AG04449 (cell line): ENCODE measurements around the gene DMPK.

Experiments used
- CTCF ChIA-PET: fragments of 350-600 bp; formaldehyde crosslinking; extraction: SDS; loops from one replicate; lab custom pipeline; 2021; ENCODE audit warnings: antibody characterized with exemption; lab: Yijun Ruan, JAX
- POLR2A ChIA-PET: fragments of 400-600, 350-600 bp; formaldehyde crosslinking; extraction: SDS; loops from one replicate; lab custom pipeline; 2020; ENCODE audit warnings: antibody characterized with exemption, inconsistent platforms; lab: Yijun Ruan, JAX
- DNase-seq: peaks from one replicate; pipeline ENCODE4 v3.0.0-alpha.2; 2010; ENCODE audit warnings: low read depth, low spot score
- H3K4me3 ChIP-seq: 2 replicates; pipeline ENCODE4 v1.5.1; 2011; ENCODE audit warnings: low read depth, mild to moderate bottlenecking, control low read depth, low read length
- CTCF ChIP-seq: IDR thresholded peaks from one replicate; pipeline ENCODE4 v1.5.1; 2011; ENCODE audit warnings: mild to moderate bottlenecking, moderate library complexity, low read length, control low read depth, inconsistent platforms; ENCODE audit not compliant: insufficient read depth; ENCODE audit errors: missing control alignments

The DMPK gene

GRCh38 chr19:45822716-45823115 lies 40.4 kb upstream of the DMPK start:
- H3K4me3 ChIP-seq: no peak overlapping the region
- no peak for DNase-seq
- TF ChIP-seq CTCF: no peak
- POLR2A ChIA-PET: no interaction called here
- CTCF ChIA-PET: interaction anchor here (0.9 to 10.8 kb wide), 5 partner anchors 9 to 54 kb away, joined by 3 to 231 read pairs (median 3); partner anchors contain the start of gene SIX5

GRCh38 chr19:45821570-45821969 lies 39.3 kb upstream of the DMPK start:
- no peak overlapping the region for H3K4me3 ChIP-seq

GRCh38 chr19:45821103-45821521 lies 38.8 kb upstream of the DMPK start:
- no peak overlapping the region for H3K4me3 ChIP-seq
- ChIA-PET CTCF (interaction anchor here (0.8 to 10.8 kb wide), 5 partner anchors 10 to 63 kb away, joined by 4 to 231 read pairs (median 52); partner anchors contain the start of gene IRF2BP1), POLR2A (no interaction called here)
- no peak for DNase-seq
- TF ChIP-seq CTCF: no peak

More at GRCh38 chr19:45821570-45821969, 39.3 kb upstream of the DMPK start:
- CTCF ChIA-PET: interaction anchor here (0.8 to 10.8 kb wide), 4 partner anchors 10 to 28 kb away, joined by 4 to 231 read pairs (median 30); no protein-coding TSS in a partner anchor
- POLR2A ChIA-PET: no interaction called here
- no peak for DNase-seq
- TF ChIP-seq CTCF: no peak

GRCh38 chr19:45820413-45821102 lies 38.3 kb upstream of the DMPK start:
- CTCF ChIA-PET: interaction anchor here (1.0 to 10.8 kb wide), 8 partner anchors 9 to 190 kb away, joined by 3 to 231 read pairs (median 30); partner anchors contain the start of gene IRF2BP1
- DNase-seq: no peak
- POLR2A ChIA-PET: no interaction called here
- no peak for TF ChIP-seq CTCF
- no peak overlapping the region for H3K4me3 ChIP-seq

GRCh38 chr19:45819769-45820168 lies 37.5 kb upstream of the DMPK start:
- TF ChIP-seq CTCF: no peak
- no peak overlapping the region for H3K4me3 ChIP-seq
- ChIA-PET POLR2A (no interaction called here), CTCF (interaction anchor here (1.0 to 10.8 kb wide), 8 partner anchors 12 to 190 kb away, joined by 3 to 231 read pairs (median 49); partner anchors contain the start of genes IRF2BP1 and SIX5)
- no peak for DNase-seq

GRCh38 chr19:45817725-45818301 lies 35.5 kb upstream of the DMPK start:
- no peak for DNase-seq
- no peak overlapping the region for H3K4me3 ChIP-seq
- ChIA-PET POLR2A (interaction anchor here (0.7 kb wide), 1 partner anchor 70 kb away, joined by 3 read pairs; no protein-coding TSS in a partner anchor), CTCF (interaction anchor here (1.0 to 10.8 kb wide), 19 partner anchors 14 to 209 kb away, joined by 3 to 231 read pairs (median 10); partner anchors contain the start of genes DMWD, IRF2BP1 and SIX5)
- TF ChIP-seq CTCF: no peak
